CD4-positive, alpha-beta memory T cell (primary cell): ENCODE data around the gene FAM83G. TPM values are rescaled to one million over a fixed set of nuclear protein-coding genes. Genes with fewer than 3 reads are reported as not detected.
A peak's percentile ranks its signal among the peaks of the same experiment; 100 is the strongest.

Experiments used
- CTCF ChIA-PET: fragments of 350-600 bp; sonication (Branson Sonifier 250); formaldehyde crosslinking; loops from one replicate; lab custom pipeline; 2021; ENCODE audit warnings: inconsistent platforms; ENCODE audit not compliant: partially characterized antibody; lab: Charles Lee
- POLR2A ChIA-PET: fragments of 350-600 bp; sonication (Branson Sonifier 250); formaldehyde crosslinking; loops from one replicate; lab custom pipeline; 2021; ENCODE audit not compliant: partially characterized antibody; lab: Charles Lee
- DNase-seq, 5 donors: peaks; one replicate each; pipeline versions ENCODE4 v3.0.0 to v3.0.0-alpha.2; 2020 to 2022; ENCODE audit warnings: mixed read lengths in 1 of 5
- H3K27ac ChIP-seq: one replicate; pipeline ENCODE4 v1.7.0; 2013; ENCODE audit warnings: low read depth, low read length
- H3K27me3 ChIP-seq: 2 replicates; pipeline ENCODE4 v1.7.0; 2013; ENCODE audit warnings: mild to moderate bottlenecking, low read length, moderate library complexity; ENCODE audit not compliant: insufficient read depth
- H3K36me3 ChIP-seq: 2 replicates; pipeline ENCODE4 v1.7.0; 2013; ENCODE audit warnings: mild to moderate bottlenecking, low read length, moderate library complexity; ENCODE audit not compliant: insufficient read depth
- H3K4me1 ChIP-seq: 2 replicates; pipeline ENCODE4 v1.7.0; 2013; ENCODE audit warnings: mild to moderate bottlenecking, low read length, moderate library complexity; ENCODE audit not compliant: insufficient read depth
- H3K4me3 ChIP-seq, 2 donors: one replicate each; pipeline ENCODE4 v1.7.0; 2013; ENCODE audit warnings: low read length in 2 of 2, mild to moderate bottlenecking in 1 of 2
- H3K9me3 ChIP-seq, 2 donors: one replicate each; pipeline ENCODE4 v1.7.0; 2013; ENCODE audit warnings: low read length in 2 of 2, control low read depth in 1 of 2; ENCODE audit not compliant: control insufficient read depth in 1 of 2
- H3K27ac Mint-ChIP-seq, 7 donors: one replicate each; pipeline ENCODE4 v1.8.0; 2020 to 2021; ENCODE audit warnings: mixed read lengths in 7 of 7, mild to moderate bottlenecking in 6 of 7, inconsistent platforms in 3 of 7, moderate library complexity in 3 of 7
- H3K27me3 Mint-ChIP-seq, 2 donors: one replicate each; pipeline ENCODE4 v1.8.0; 2020 to 2021; ENCODE audit warnings: mixed read lengths in 2 of 2
- H3K36me3 Mint-ChIP-seq, 2 donors: one replicate each; pipeline ENCODE4 v1.8.0; 2020 to 2021; ENCODE audit warnings: mixed read lengths in 2 of 2, inconsistent platforms in 1 of 2, mild to moderate bottlenecking in 1 of 2
- H3K4me1 Mint-ChIP-seq, 4 donors: one replicate each; pipeline ENCODE4 v1.8.0; 2020 to 2021; ENCODE audit warnings: mixed read lengths in 4 of 4, mild to moderate bottlenecking in 1 of 4
- H3K4me3 Mint-ChIP-seq, 8 donors: one replicate each; pipeline ENCODE4 v1.8.0; 2020 to 2021; ENCODE audit warnings: mixed read lengths in 8 of 8, mild to moderate bottlenecking in 7 of 8, moderate library complexity in 6 of 8, inconsistent platforms in 3 of 8
- H3K9me3 Mint-ChIP-seq, 8 donors: one replicate each; pipeline ENCODE4 v1.8.0; 2020 to 2021; ENCODE audit warnings: mixed read lengths in 8 of 8, mild to moderate bottlenecking in 5 of 8, inconsistent platforms in 3 of 8, moderate library complexity in 1 of 8
- intact Hi-C: fragments of 100-400 bp; cut with micrococcal nuclease; formaldehyde crosslinking; loops from one replicate; pipeline ENCODE4 v1.15.1; 2023
- polyA plus RNA-seq, 2 donors: library from polyadenylated mRNA; unstranded; fragments of 300-500 nt; fragmentation: Illumina TruSeq; gene quantifications; one replicate each; pipeline ENCODE4 v1.2.3, GENCODE V29; 2021
- total RNA-seq, 2 experiments: library from RNA; stranded (reverse); gene quantifications; one replicate each; pipeline ENCODE4 v1.2.3, GENCODE V29; 2021

Gene FAM83G
- total and polyA plus RNA-seq, 4 experiments from 2014 or later = 1.6 to 15.1 (median 10.3) TPM

- CTCF ChIA-PET = no interaction called here
- peaks cover 39 to 68% (median 52%) of the 10 kb centered on the region in 4 donors for H3K4me1 Mint-ChIP-seq
- peaks cover 9% of the 10 kb centered on the region for H3K36me3 ChIP-seq
- H3K4me3 Mint-ChIP-seq = peak overlapping the region in 7 of 8 donors; percentile 10 to 66 (median 38)
- no peaks in the 10 kb centered on the region for H3K9me3 ChIP-seq
- H3K27me3 Mint-ChIP-seq = no peaks in the 10 kb centered on the region
- H3K9me3 Mint-ChIP-seq = no peaks in the 10 kb centered on the region
- peaks cover 21 to 25% of the 10 kb centered on the region in 2 donors for H3K36me3 Mint-ChIP-seq
- no peaks in the 10 kb centered on the region for H3K27me3 ChIP-seq
- no peak for DNase-seq
- no peak overlapping the region for H3K27ac ChIP-seq
- POLR2A ChIA-PET = interaction anchor here (1.6 kb wide), 1 partner anchor 34 kb away, joined by 4 read pairs; no protein-coding TSS in a partner anchor
- no peak overlapping the region for H3K4me3 ChIP-seq
- peaks cover 54% of the 10 kb centered on the region for H3K4me1 ChIP-seq
- H3K27ac Mint-ChIP-seq = peak overlapping the region in 3 of 7 donors; percentile 14 to 38 (median 28)
- intact Hi-C loops = no loop called here
Measured at GRCh38 chr17:18921485-18921884, 83.1 kb downstream of the FAM83G start.

GRCh38 chr17:18920911-18921441 lies 83.6 kb downstream of the FAM83G start:
- no peaks in the 10 kb centered on the region for H3K27me3 Mint-ChIP-seq
- DNase-seq = no peak
- peaks cover 9% of the 10 kb centered on the region for H3K36me3 ChIP-seq
- H3K27ac ChIP-seq = no peak overlapping the region
- H3K4me1 ChIP-seq = peaks cover 50% of the 10 kb centered on the region
- no peaks in the 10 kb centered on the region for H3K9me3 ChIP-seq
- H3K9me3 Mint-ChIP-seq = no peaks in the 10 kb centered on the region
- ChIA-PET POLR2A (interaction anchor here (1.0 to 1.6 kb wide), 2 partner anchors 35 to 63 kb away, joined by 3 to 4 read pairs; partner anchors contain the start of gene PRPSAP2), CTCF (no interaction called here)
- peak overlapping the region in 5 of 7 donors; percentile 14 to 72 (median 38) for H3K27ac Mint-ChIP-seq
- no peaks in the 10 kb centered on the region for H3K27me3 ChIP-seq
- peaks cover 39 to 69% (median 52%) of the 10 kb centered on the region in 4 donors for H3K4me1 Mint-ChIP-seq
- H3K4me3 ChIP-seq = no peak overlapping the region
- H3K4me3 Mint-ChIP-seq = peak overlapping the region in 7 of 8 donors; percentile 10 to 66 (median 38)
- peaks cover 21 to 30% of the 10 kb centered on the region in 2 donors for H3K36me3 Mint-ChIP-seq
- intact Hi-C loops = no loop called here

- Mint-ChIP-seq H3K27me3 (no peaks in the 10 kb centered on the region), H3K4me1 (peaks cover 34 to 60% (median 45%) of the 10 kb centered on the region in 4 donors), H3K9me3 (no peaks in the 10 kb centered on the region), H3K4me3 (peak overlapping the region in 1 of 8 donors; percentile 48), H3K27ac (peak overlapping the region in 5 of 7 donors; percentile 8 to 75 (median 32)), H3K36me3 (peaks cover 21 to 33% of the 10 kb centered on the region in 2 donors)
- Histone ChIP-seq H3K4me3 (no peak overlapping the region), H3K4me1 (peaks cover 41% of the 10 kb centered on the region), H3K36me3 (peaks cover 9% of the 10 kb centered on the region), H3K9me3 (no peaks in the 10 kb centered on the region), H3K27me3 (no peaks in the 10 kb centered on the region), H3K27ac (no peak overlapping the region)
- intact Hi-C loops = no loop called here
- DNase-seq = no peak
- ChIA-PET POLR2A (interaction anchor here (1.0 to 1.6 kb wide), 2 partner anchors 36 to 62 kb away, joined by 3 to 4 read pairs; partner anchors contain the start of gene PRPSAP2), CTCF (no interaction called here)
Measured at GRCh38 chr17:18919963-18920362, 84.6 kb downstream of the FAM83G start.

Other genes starting within 250 kb of the FAM83G start
- 10 to 100 TPM; 37.3 to 38.6 TPM for gene TVP23B, start 223.6 kb downstream of the FAM83G start, total RNA-seq
- 10 to 100 TPM; 53.0 to 69.0 TPM for gene TVP23B, start 223.6 kb downstream of the FAM83G start, polyA plus RNA-seq
- 10 to 100 TPM; 52.7 to 55.6 TPM for gene PRPSAP2, start 146.6 kb downstream of the FAM83G start, total RNA-seq
- gene PRPSAP2, start 146.6 kb downstream of the FAM83G start, polyA plus RNA-seq = 10 to 100 TPM; 32.3 to 45.9 TPM
- not detected for gene SLC5A10, start 52.6 kb downstream of the FAM83G start, total RNA-seq
- under 1 TPM; 0.10 to 0.11 TPM for gene SLC5A10, start 52.6 kb downstream of the FAM83G start, polyA plus RNA-seq
- 10 to 100 TPM; 63.1 to 75.8 TPM for gene GRAP, start 42.2 kb upstream of the FAM83G start, total RNA-seq
- gene GRAP, start 42.2 kb upstream of the FAM83G start, polyA plus RNA-seq = 10 to 100 TPM; 61.6 to 70.1 TPM
- gene GRAPL, start 122.8 kb upstream of the FAM83G start, total RNA-seq = 10 to 100 TPM; 65.0 to 74.6 TPM
- 1 to 10 TPM; 1.5 to 3.1 TPM for gene GRAPL, start 122.8 kb upstream of the FAM83G start, polyA plus RNA-seq
- 10 to 100 TPM in 1 of 2 experiments, 1 to 10 TPM in 1; 9.7 to 10.4 TPM for gene EPN2, start 232.6 kb upstream of the FAM83G start, total RNA-seq
- 10 to 100 TPM in 1 of 2 donors, 1 to 10 TPM in 1; 4.2 to 10.0 TPM for gene EPN2, start 232.6 kb upstream of the FAM83G start, polyA plus RNA-seq